GM12873 (cell line): ENCODE results near the gene SHC2.

ENCODE experiments used
- CTCF ChIP-seq: IDR thresholded peaks from 2 replicates; pipeline ENCODE4 v1.5.1; 2012; ENCODE audit warnings: low read depth, mild to moderate bottlenecking, moderate library complexity, low read length, control low read depth; ENCODE audit not compliant: insufficient read depth; ENCODE audit errors: missing control alignments

Gene SHC2

GRCh38 chr19:501646-502045 is 40.8 kb upstream of the SHC2 start:
- TF ChIP-seq CTCF, result no peak

GRCh38 chr19:498977-499623 is 38.3 kb upstream of the SHC2 start:
- TF ChIP-seq CTCF, result no peak

GRCh38 chr19:498511-498891 is 37.7 kb upstream of the SHC2 start:
- TF ChIP-seq CTCF, result no peak

- TF ChIP-seq CTCF, result no peak
Measured at GRCh38 chr19:497869-498510, 37.2 kb upstream of the SHC2 start.

- TF ChIP-seq CTCF, result no peak
Measured at GRCh38 chr19:497491-497868, 36.6 kb upstream of the SHC2 start.

GRCh38 chr19:496986-497385 is 36.2 kb upstream of the SHC2 start:
- TF ChIP-seq CTCF, result no peak

GRCh38 chr19:496112-496665 is 35.4 kb upstream of the SHC2 start, which contains the start of gene MADCAM1:
Gene MADCAM1, plus strand, starts transcription at chr19:496486. Its CDS starts 14 bp downstream, at chr19:496500.
- TF ChIP-seq CTCF, result no peak
